Epithelial cell of proximal tubule (primary cell): Measurements from ENCODE around the gene RNF125. TPM values are rescaled to one million over a fixed set of nuclear protein-coding genes. Genes with fewer than 3 reads are reported as not detected.
"Not testable (repeated sequence)": the region's sequence is repeated elsewhere in the genome, so short reads cannot be mapped to it uniquely, and the experiment has no call there.

ENCODE experiments used
- DNase-seq: peaks from one replicate; pipeline ENCODE4 v3.0.0-alpha.2; 2011; ENCODE audit warnings: low read depth
- H3K4me3 ChIP-seq: 2 replicates; pipeline ENCODE4 v1.5.1; 2011; ENCODE audit warnings: low read depth, mild to moderate bottlenecking, low read length
- total RNA-seq: library from RNA; depleted of rRNA; stranded (reverse); fragments of >200 nt; gene quantifications from 2 replicates; pipeline ENCODE4 v1.2.3, GENCODE V29; 2015
- TF ChIP-seq, protein P1 (sequence below): conservative IDR thresholded peaks from 2 replicates; pipeline ENCODE4 v1.5.1; 2012; ENCODE audit warnings: low read depth, mild to moderate bottlenecking, low read length

Gene RNF125
- total RNA-seq, 1 donor from 2014 or later: 3.4 TPM

DNA sequence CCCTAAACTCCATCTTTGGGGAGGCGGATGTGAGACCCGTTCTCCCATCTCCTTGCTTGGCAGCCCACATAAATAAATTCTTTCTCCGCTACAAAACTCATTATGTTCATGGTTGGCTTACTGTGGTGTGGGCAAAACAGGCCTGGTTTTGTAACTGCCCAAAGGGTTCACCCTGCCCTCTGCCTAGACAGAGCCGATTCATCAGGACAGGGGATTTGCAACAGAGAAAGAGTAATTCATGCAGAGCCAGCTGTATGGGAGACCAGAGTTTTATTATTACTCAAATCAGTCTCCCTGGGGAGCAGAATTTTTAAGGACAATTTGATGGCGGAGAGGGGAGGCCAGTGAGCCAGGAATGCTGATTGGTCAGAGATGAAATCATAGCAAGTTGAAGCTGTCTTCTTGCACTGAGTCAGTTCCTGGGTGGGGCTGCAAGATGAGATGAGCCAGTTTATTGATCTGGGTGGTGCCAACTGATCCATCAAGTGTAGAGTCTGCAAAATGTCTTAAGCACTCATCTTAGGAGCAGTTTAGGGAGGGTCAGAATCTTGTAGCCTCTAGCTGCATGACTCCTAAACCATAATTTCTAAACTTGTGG lies 8.4 kb upstream of the RNF125 start:
- TF ChIP-seq, protein P1, sequence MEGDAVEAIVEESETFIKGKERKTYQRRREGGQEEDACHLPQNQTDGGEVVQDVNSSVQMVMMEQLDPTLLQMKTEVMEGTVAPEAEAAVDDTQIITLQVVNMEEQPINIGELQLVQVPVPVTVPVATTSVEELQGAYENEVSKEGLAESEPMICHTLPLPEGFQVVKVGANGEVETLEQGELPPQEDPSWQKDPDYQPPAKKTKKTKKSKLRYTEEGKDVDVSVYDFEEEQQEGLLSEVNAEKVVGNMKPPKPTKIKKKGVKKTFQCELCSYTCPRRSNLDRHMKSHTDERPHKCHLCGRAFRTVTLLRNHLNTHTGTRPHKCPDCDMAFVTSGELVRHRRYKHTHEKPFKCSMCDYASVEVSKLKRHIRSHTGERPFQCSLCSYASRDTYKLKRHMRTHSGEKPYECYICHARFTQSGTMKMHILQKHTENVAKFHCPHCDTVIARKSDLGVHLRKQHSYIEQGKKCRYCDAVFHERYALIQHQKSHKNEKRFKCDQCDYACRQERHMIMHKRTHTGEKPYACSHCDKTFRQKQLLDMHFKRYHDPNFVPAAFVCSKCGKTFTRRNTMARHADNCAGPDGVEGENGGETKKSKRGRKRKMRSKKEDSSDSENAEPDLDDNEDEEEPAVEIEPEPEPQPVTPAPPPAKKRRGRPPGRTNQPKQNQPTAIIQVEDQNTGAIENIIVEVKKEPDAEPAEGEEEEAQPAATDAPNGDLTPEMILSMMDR: no peak
- no peak overlapping the region for H3K4me3 ChIP-seq
- DNase-seq: no peak

DNA sequence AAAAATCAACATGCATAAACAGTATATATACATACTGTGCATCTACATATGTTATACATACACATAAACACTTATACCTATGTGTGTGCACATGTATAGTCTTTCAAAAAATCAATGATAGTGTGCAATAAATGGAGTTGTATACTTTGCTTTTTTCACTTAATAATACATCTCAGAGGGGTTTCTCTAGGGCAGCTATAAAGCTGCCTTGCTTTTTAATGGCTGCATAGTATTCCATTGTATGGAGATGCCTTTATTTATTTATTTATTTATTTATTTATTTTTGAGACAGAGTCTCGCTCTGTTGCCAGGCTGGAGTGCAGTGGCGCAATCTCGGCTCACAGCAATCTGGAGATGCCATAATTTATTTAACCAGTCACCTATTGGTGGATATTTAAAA lies 7.4 kb upstream of the RNF125 start:
- TF ChIP-seq, protein P1: no peak
- H3K4me3 ChIP-seq: no peak overlapping the region
- DNase-seq: no peak

DNA sequence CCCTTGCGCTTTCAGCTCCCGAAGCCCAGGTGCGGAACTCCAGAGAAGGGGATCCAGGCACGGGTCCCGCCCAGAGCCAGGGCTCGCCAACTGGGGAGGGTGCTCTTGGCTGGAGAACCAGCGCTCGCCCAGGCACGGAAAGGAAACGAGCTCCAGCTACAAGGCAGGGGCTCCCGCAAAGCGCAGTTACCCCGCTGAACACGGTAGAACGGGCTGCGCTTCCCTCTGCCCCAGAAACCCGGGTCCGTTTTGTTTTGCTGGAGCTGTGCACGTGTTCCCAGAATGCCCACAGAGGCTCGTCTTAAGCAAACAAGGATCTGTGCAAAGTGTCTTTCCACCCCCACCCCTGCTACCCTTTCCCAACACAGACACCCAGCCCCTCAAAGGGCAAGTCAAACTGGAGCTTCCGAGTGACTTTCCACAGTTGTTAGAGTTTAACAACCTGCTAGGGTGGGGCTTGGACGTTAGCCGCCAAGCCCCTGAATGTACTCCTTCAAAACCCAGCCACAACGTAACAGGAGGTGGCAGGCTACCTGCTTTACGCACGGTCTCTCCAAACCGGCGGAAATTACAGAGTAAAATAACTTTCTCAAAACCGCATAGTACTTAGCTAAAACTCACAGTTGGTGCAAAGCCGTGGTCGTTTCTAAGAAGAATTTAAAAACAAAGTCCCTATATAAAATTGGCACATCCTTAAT lies 775 bp downstream of the RNF125 start:
- peak; percentile 16 for DNase-seq
- H3K4me3 ChIP-seq: peak overlapping the region; percentile 74
- TF ChIP-seq, protein P1: no peak

DNA sequence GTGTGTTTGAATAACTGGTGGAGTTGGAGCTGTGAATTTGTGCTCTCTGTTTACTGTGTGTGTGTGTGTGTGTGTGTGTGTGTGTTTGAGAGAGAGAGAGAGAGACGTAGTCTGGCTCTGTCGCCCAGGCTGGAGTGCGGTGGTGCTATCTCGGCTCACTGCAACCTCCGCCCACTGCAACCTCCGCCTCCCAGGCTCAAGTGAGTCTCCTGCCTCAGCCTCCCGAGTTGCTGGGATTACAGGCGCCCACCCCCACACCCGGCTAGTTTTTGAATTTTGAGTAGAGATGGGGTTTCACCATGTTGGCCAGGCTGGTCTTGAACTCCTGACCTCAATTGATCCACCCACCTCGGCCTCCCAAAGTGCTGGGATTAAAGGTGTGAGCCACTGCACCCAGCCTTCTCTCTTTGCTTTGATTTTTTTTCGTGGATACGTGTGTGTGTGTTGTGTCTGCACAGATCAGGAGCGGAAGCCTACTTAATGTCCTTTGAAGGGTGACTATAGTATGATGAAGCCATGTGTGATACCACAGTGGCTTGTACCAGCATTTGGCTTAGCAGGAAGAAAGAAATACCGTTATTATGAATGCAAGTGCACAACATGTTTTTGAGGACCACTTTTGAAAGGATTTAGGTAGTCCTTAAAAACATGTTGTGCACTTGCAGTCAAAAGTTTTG lies 1.5 kb downstream of the RNF125 start:
- not testable (repeated sequence) for DNase-seq
- peak overlapping the region; percentile 74 for H3K4me3 ChIP-seq

DNA sequence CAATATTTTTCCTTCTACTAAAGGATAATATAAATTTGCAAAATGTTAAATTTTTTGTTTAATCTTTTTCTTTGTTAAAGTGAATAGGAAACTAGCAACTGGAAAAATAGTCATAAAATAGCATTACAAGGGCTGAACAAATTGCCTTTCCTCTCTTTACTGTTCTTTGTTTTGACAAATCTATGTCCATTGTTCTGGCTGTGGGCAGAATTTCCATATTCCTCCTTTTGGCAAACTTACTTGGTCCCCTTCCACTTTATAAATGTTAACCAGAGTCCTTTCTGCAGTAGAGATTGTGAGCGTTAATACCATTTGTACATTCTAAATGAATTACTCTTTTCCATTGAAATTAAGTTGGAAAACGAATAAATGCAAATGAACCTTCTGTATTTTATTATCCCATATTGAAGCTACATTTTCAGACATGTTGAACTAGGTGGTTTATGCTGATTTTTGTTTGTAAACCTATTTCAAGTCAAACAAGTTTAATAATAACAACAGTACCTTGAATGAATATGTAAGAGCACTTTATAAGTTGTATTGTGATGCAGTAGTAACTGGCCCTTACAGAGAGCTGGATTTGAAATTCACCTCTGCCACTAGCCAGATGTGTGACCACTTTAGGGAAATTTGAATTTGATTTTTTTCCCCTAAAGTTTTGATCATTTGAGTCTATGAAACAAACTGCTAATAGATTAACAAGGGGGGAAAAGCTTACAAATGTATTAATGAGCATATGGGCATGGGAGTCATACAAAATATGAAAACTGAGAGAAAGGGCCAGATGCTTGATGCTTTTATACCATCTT lies 3.3 kb downstream of the RNF125 start:
- no peak overlapping the region for H3K4me3 ChIP-seq
- TF ChIP-seq, protein P1: no peak
- DNase-seq: no peak

DNA sequence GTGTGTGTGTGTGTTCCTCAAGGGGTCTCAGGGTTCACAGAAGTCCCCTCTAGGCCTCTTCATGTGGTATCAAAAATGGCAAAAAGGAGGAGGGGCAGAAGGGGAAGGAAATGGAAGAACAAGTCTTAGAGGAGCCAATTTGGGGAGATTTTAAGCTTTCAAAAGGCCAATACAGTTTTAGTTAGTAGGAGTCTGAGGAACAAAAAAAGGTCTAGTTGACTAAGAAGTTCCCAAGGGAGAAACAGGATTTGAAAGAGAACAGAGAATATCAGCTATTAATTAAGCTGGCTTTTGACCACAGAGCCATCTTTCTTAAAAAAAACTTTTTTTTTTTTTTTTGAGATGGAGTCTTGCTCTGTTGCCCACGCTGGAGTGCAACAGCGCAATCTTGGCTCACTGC lies 7.1 kb downstream of the RNF125 start:
- H3K4me3 ChIP-seq: no peak overlapping the region
- no peak for DNase-seq
- TF ChIP-seq, protein P1: no peak

DNA sequence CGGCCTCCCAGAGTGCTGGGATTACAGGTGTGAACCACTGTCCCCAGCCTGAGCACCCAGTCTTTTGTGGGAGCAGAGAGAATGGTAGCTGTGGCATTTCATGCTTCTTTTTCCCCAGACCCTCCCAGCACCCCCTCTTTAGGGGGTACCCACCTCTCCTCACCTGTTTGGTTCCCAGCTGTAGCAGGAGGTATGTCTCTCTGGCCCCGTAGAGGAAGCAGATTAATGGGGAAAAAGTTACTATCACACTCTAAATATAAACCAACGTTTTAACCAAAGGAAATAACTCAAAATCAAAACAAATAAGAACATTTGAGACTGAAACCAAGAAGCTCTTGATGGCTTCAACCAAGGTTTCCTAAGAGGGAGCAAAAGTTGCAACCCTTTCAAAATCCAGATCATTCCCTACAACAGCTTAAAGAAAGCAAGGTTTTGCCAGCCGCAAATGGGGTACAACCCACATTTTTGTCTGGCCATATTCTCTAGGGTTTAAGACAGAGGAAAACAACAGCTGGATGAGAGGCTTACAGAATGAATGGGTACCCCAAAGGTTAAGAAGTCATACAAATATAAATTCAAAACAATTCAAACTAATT lies 8.0 kb downstream of the RNF125 start:
- DNase-seq: no peak
- TF ChIP-seq, protein P1: no peak
- H3K4me3 ChIP-seq: no peak overlapping the region
